ENCODE measurements around the gene PCCA.
"Not testable (repeated sequence)": the region's sequence is repeated elsewhere in the genome, so short reads cannot be mapped to it uniquely, and the experiment has no call there.

- TF ChIP-seq FOXM1 (IDR thresholded peaks at IDR 0.05; ENCODE audit: borderline replicate concordance); BHLHE40 (IDR thresholded peaks at IDR 0.05; ENCODE audit: borderline replicate concordance); FOXK2 (IDR thresholded peaks at IDR 0.05); FOXA1 (IDR thresholded peaks at IDR 0.05); HDGF (IDR thresholded peaks at IDR 0.05; ENCODE audit: borderline replicate concordance); ELF4 (IDR thresholded peaks at IDR 0.05); SP1 (IDR thresholded peaks at IDR 0.05); TARDBP (IDR thresholded peaks at IDR 0.05); ARNT (IDR thresholded peaks at IDR 0.05); ZNF384 (IDR thresholded peaks at IDR 0.05); CTBP1 (IDR thresholded peaks at IDR 0.05; ENCODE audit: borderline replicate concordance); SUZ12 (IDR thresholded peaks at IDR 0.05); LEF1 (IDR thresholded peaks at IDR 0.05; ENCODE audit: borderline replicate concordance); L3MBTL2 (conservative IDR thresholded peaks at IDR 0.05): not testable (repeated sequence)
Observed at GRCh38 chr13:100223966-100224530, 135.2 kb downstream of the PCCA start.
